Measurements from ENCODE around the gene HIVEP3.

DNA sequence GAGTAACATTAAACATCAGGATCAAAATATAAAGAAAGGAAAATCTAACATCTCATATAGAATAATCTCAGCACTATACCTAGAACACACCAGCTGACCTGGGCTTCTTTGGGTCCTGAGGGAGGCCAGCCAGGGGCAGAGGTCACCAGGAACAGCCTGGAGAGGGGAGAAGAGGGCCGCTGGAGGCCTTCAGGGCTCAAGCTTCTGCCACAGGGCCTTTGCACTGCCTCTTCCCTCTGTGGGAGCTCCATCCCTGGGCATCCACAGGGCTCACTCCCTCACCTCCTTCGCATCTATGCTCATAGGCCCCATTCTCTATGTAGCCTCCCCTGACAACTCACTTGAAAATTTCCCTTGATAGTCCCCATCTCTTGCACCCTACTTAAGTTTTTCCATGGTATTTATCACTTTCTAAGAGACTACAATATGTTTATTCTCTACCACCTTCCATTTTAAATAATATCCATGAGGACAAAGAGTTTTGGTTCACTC, 73.9 kb downstream of the HIVEP3 start:
- TF ChIP-seq, protein P1, sequence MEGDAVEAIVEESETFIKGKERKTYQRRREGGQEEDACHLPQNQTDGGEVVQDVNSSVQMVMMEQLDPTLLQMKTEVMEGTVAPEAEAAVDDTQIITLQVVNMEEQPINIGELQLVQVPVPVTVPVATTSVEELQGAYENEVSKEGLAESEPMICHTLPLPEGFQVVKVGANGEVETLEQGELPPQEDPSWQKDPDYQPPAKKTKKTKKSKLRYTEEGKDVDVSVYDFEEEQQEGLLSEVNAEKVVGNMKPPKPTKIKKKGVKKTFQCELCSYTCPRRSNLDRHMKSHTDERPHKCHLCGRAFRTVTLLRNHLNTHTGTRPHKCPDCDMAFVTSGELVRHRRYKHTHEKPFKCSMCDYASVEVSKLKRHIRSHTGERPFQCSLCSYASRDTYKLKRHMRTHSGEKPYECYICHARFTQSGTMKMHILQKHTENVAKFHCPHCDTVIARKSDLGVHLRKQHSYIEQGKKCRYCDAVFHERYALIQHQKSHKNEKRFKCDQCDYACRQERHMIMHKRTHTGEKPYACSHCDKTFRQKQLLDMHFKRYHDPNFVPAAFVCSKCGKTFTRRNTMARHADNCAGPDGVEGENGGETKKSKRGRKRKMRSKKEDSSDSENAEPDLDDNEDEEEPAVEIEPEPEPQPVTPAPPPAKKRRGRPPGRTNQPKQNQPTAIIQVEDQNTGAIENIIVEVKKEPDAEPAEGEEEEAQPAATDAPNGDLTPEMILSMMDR (IDR thresholded peaks at IDR 0.05), result no peak
- TF ChIP-seq POLR2AphosphoS5 (IDR thresholded peaks at IDR 0.05; ENCODE audit: low read depth, low read length) (no peak), FOXM1 (IDR thresholded peaks at IDR 0.05; ENCODE audit: low read depth) (no peak), EZH2phosphoT487 (IDR thresholded peaks at IDR 0.05; ENCODE audit: borderline replicate concordance, low read depth) (no peak), TAF1 (IDR thresholded peaks at IDR 0.05; ENCODE audit: borderline replicate concordance, low read depth, low read length) (no peak), SMC3 (IDR thresholded peaks at IDR 0.05; ENCODE audit: low read depth, low read length) (no peak), GABPA (IDR thresholded peaks at IDR 0.05; ENCODE audit: low read depth) (no peak), MXI1 (IDR thresholded peaks at IDR 0.05; ENCODE audit: low read depth, low read length) (no peak), RFX5 (IDR thresholded peaks at IDR 0.05; ENCODE audit: low read length) (no peak), JUND (IDR thresholded peaks at IDR 0.05) (no peak)
- TF ChIP-seq, protein P2, sequence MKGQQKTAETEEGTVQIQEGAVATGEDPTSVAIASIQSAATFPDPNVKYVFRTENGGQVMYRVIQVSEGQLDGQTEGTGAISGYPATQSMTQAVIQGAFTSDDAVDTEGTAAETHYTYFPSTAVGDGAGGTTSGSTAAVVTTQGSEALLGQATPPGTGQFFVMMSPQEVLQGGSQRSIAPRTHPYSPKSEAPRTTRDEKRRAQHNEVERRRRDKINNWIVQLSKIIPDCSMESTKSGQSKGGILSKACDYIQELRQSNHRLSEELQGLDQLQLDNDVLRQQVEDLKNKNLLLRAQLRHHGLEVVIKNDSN (IDR thresholded peaks at IDR 0.05; ENCODE audit: borderline replicate concordance, low read depth), result no peak
- TF ChIP-seq, protein P3, sequence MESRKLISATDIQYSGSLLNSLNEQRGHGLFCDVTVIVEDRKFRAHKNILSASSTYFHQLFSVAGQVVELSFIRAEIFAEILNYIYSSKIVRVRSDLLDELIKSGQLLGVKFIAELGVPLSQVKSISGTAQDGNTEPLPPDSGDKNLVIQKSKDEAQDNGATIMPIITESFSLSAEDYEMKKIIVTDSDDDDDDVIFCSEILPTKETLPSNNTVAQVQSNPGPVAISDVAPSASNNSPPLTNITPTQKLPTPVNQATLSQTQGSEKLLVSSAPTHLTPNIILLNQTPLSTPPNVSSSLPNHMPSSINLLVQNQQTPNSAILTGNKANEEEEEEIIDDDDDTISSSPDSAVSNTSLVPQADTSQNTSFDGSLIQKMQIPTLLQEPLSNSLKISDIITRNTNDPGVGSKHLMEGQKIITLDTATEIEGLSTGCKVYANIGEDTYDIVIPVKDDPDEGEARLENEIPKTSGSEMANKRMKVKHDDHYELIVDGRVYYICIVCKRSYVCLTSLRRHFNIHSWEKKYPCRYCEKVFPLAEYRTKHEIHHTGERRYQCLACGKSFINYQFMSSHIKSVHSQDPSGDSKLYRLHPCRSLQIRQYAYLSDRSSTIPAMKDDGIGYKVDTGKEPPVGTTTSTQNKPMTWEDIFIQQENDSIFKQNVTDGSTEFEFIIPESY (IDR thresholded peaks at IDR 0.05; ENCODE audit: borderline replicate concordance, low read depth), result no peak
